H1 (cell line): ENCODE data around the gene TMSB10. TPM values are rescaled to one million over a fixed set of nuclear protein-coding genes. Genes with fewer than 3 reads are reported as not detected.

ENCODE experiments used
- CTCF ChIA-PET: fragments of 300-600 bp; sonication (Branson Sonifier 250); formaldehyde crosslinking; loops from one replicate; lab custom pipeline; 2021; ENCODE audit not compliant: partially characterized antibody; lab: Charles Lee
- POLR2A ChIA-PET: fragments of 300-600 bp; sonication (Branson Sonifier 250); formaldehyde crosslinking; loops from one replicate; lab custom pipeline; 2021; ENCODE audit warnings: inconsistent platforms; ENCODE audit not compliant: partially characterized antibody; lab: Charles Lee
- DNase-seq, 2 experiments: peaks; one replicate each; pipeline versions ENCODE4 v3.0.0 to v3.0.0-alpha.2; 2010 to 2022; ENCODE audit warnings: low spot score in 2 of 2, low read depth in 1 of 2, mixed read lengths in 1 of 2
- FAIRE-seq: peaks from 2 replicates; lab custom pipeline; 2011; peaks lifted over from hg19 to GRCh38; lab: Jason Lieb, UNC
- H2AFZ ChIP-seq: 2 replicates; pipeline ENCODE4 v1.8.1; 2012; ENCODE audit warnings: low read length, inconsistent platforms
- H2AK5ac ChIP-seq: 2 replicates; pipeline ENCODE4 v1.6.1; 2013; ENCODE audit warnings: low read depth, low read length
- H2BK120ac ChIP-seq: replicated peaks from 2 replicates; pipeline ENCODE3; 2013; ENCODE audit warnings: low read depth, low read length, inconsistent platforms
- H2BK12ac ChIP-seq: 2 replicates; pipeline ENCODE4 v1.6.1; 2013; ENCODE audit warnings: low read depth, low read length
- H2BK15ac ChIP-seq: 2 replicates; pipeline ENCODE4 v1.6.1; 2013; ENCODE audit warnings: low read length
- H2BK20ac ChIP-seq: 2 replicates; pipeline ENCODE4 v1.6.1; 2013; ENCODE audit warnings: low read length
- H2BK5ac ChIP-seq: 2 replicates; pipeline ENCODE4 v1.6.1; 2013; ENCODE audit warnings: low read depth, low read length
- H3K14ac ChIP-seq: 2 replicates; pipeline ENCODE4 v1.6.1; 2013; ENCODE audit warnings: inconsistent platforms; ENCODE audit not compliant: insufficient read length
- H3K18ac ChIP-seq: 2 replicates; pipeline ENCODE4 v1.6.1; 2013; ENCODE audit warnings: low read length; ENCODE audit errors: extremely low read depth
- H3K23ac ChIP-seq: 2 replicates; pipeline ENCODE4 v1.6.1; 2013; ENCODE audit warnings: inconsistent platforms; ENCODE audit not compliant: insufficient read length
- H3K23me2 ChIP-seq: 2 replicates; pipeline ENCODE4 v1.6.1; 2013; ENCODE audit warnings: low read depth, low read length
- H3K27ac ChIP-seq: 2 replicates; pipeline ENCODE4 v1.6.1; 2011; ENCODE audit warnings: low read depth, low read length, inconsistent platforms
- H3K27me3 ChIP-seq, 4 experiments: replicated peaks in 1 of 4; 1 replicate in 1 of 4; 2 replicates in 3 of 4; pipeline versions ENCODE4 v1.6.1 to v1.8.1; 2011 to 2013; ENCODE audit warnings: low read length in 3 of 4, mild to moderate bottlenecking in 3 of 4, inconsistent platforms in 2 of 4, mixed read lengths in 2 of 4, moderate library complexity in 1 of 4; ENCODE audit not compliant: control insufficient read depth in 3 of 4, insufficient read depth in 3 of 4; ENCODE audit errors: extremely low read depth in 1 of 4
- H3K36me3 ChIP-seq, 4 experiments: 2 replicates each; pipeline versions ENCODE4 v1.6.1 to v1.8.1; 2011 to 2013; ENCODE audit warnings: mild to moderate bottlenecking in 4 of 4, low read length in 3 of 4, moderate library complexity in 2 of 4, control low read depth in 1 of 4, inconsistent platforms in 1 of 4; ENCODE audit not compliant: insufficient read depth in 4 of 4, control insufficient read depth in 2 of 4
- H3K4ac ChIP-seq: replicated peaks from 2 replicates; pipeline ENCODE3; 2013; ENCODE audit warnings: low read length, low read depth, mixed read lengths, inconsistent platforms; ENCODE audit not compliant: insufficient read length
- H3K4me1 ChIP-seq, 4 experiments: replicated peaks in 1 of 4; 1 replicate in 1 of 4; 2 replicates in 3 of 4; pipeline versions ENCODE4 v1.6.1 to v1.8.1; 2011 to 2013; ENCODE audit warnings: low read length in 3 of 4, inconsistent platforms in 2 of 4, mixed read lengths in 1 of 4; ENCODE audit not compliant: insufficient read depth in 4 of 4, control insufficient read depth in 3 of 4
- H3K4me2 ChIP-seq, 2 experiments: 2 replicates each; pipeline versions ENCODE4 v1.6.1 to v1.8.1; 2011 to 2013; ENCODE audit warnings: low read depth in 2 of 2, low read length in 2 of 2, control low read depth in 1 of 2, inconsistent platforms in 1 of 2, mild to moderate bottlenecking in 1 of 2; ENCODE audit not compliant: insufficient read depth in 1 of 2
- H3K4me3 ChIP-seq, 4 experiments: fragments of 200-600, 300-600 bp in 1 of 4; sonication (generic), shearing (Covaris generic), sonication (Bioruptor Twin) in 1 of 4; 2 replicates each; pipeline versions ENCODE4 v1.5.1 to v1.8.1; 2011 to 2016; ENCODE audit warnings: low read length in 4 of 4, low read depth in 3 of 4, control low read depth in 2 of 4, inconsistent platforms in 2 of 4, mild to moderate bottlenecking in 2 of 4, mixed read lengths in 1 of 4, moderate library complexity in 1 of 4; ENCODE audit not compliant: insufficient read depth in 2 of 4; ENCODE audit errors: extremely low read depth in 1 of 4
- H3K56ac ChIP-seq: replicated peaks from 2 replicates; pipeline ENCODE3; 2013; ENCODE audit warnings: low read depth, mild to moderate bottlenecking, mixed read lengths, low read length, inconsistent platforms; ENCODE audit not compliant: insufficient read length
- H3K79me1 ChIP-seq: 2 replicates; pipeline ENCODE4 v1.6.1; 2013; ENCODE audit warnings: low read depth, low read length, control low read depth
- H3K79me2 ChIP-seq, 2 experiments: 2 replicates each; pipeline versions ENCODE4 v1.6.1 to v1.8.1; 2012 to 2013; ENCODE audit warnings: low read length in 2 of 2, mild to moderate bottlenecking in 2 of 2, inconsistent platforms in 1 of 2; ENCODE audit not compliant: insufficient read depth in 2 of 2, control insufficient read depth in 1 of 2
- H3K9ac ChIP-seq, 4 experiments: replicated peaks in 1 of 4; 1 replicate in 1 of 4; 2 replicates in 3 of 4; pipeline versions ENCODE4 v1.6.1 to v1.8.1; 2011 to 2013; ENCODE audit warnings: low read depth in 3 of 4, low read length in 3 of 4, control low read depth in 2 of 4, mild to moderate bottlenecking in 2 of 4, moderate library complexity in 2 of 4, inconsistent platforms in 1 of 4; ENCODE audit errors: extremely low read depth in 1 of 4
- H3K9me3 ChIP-seq, 2 experiments: 2 replicates each; pipeline versions ENCODE4 v1.6.1 to v1.8.1; 2012 to 2013; ENCODE audit warnings: mild to moderate bottlenecking in 2 of 2, moderate library complexity in 2 of 2, control low read depth in 1 of 2, inconsistent platforms in 1 of 2, low read depth in 1 of 2, low read length in 1 of 2, mixed read lengths in 1 of 2; ENCODE audit not compliant: insufficient read depth in 2 of 2
- H4K20me1 ChIP-seq, 2 experiments: replicated peaks in 1 of 2; 2 replicates each; pipeline versions ENCODE3 to v1.8.1; 2011 to 2013; ENCODE audit warnings: inconsistent platforms in 2 of 2, low read length in 2 of 2, mild to moderate bottlenecking in 1 of 2; ENCODE audit not compliant: insufficient read depth in 2 of 2, control insufficient read depth in 1 of 2
- H4K5ac ChIP-seq: 2 replicates; pipeline ENCODE4 v1.6.1; 2013; ENCODE audit warnings: low read length, low read depth, mixed read lengths, inconsistent platforms; ENCODE audit not compliant: insufficient read length
- H4K8ac ChIP-seq: 2 replicates; pipeline ENCODE4 v1.8.0; 2013; ENCODE audit warnings: mild to moderate bottlenecking, moderate library complexity, low read length, inconsistent platforms; ENCODE audit not compliant: insufficient read depth; ENCODE audit errors: extremely low read depth
- H4K91ac ChIP-seq: replicated peaks from 2 replicates; pipeline ENCODE3; 2013; ENCODE audit warnings: low read length, mixed read lengths, inconsistent platforms; ENCODE audit not compliant: insufficient read length
- CBX8 ChIP-seq: fragments of 300-800, 300-1000 bp; sonication (generic); IDR thresholded peaks from 2 replicates; pipeline ENCODE4 v1.7.1; 2016; ENCODE audit warnings: low read depth, low read length, borderline replicate concordance
- JUND ChIP-seq: IDR thresholded peaks from 2 replicates; pipeline ENCODE4 v1.6.1; 2011; ENCODE audit warnings: mild to moderate bottlenecking, improper control_type of control experiment, low read length
- SIX5 ChIP-seq: IDR thresholded peaks from 2 replicates; pipeline ENCODE4 v1.6.1; 2011; ENCODE audit warnings: mild to moderate bottlenecking, low read depth, low read length
- WGBS, 2 experiments: shearing (Covaris generic) in 1 of 2; methylation state at CpG; one replicate each; pipeline versions ENCODE4 v1.1.6 to v1.1.7; 2013 to 2015; ENCODE audit warnings: low lambda C conversion rate in 2 of 2, mixed read lengths in 2 of 2, inconsistent platforms in 1 of 2, low coverage in 1 of 2, missing lambda C conversion rate in 1 of 2; ENCODE audit not compliant: insufficient replicate concordance in 2 of 2, insufficient coverage in 1 of 2, insufficient read length in 1 of 2; ENCODE audit errors: extremely low coverage in 1 of 2, missing lambda C conversion rate in 1 of 2; 5-methylcytosine and 5-hydroxymethylcytosine counted together
- polyA plus RNA-seq, 7 experiments: library from polyadenylated mRNA; depleted of rRNA in 3 of 7; stranded (reverse) in 5 of 7; unstranded in 2 of 7; fragments of >200 nt in 5 of 7; fragments of 200-250 nt in 2 of 7; gene quantifications; 1 replicate in 5 of 7; 2 replicates in 1 of 7; 4 replicates in 1 of 7; pipeline versions ENCODE4 v1.2.1 to v1.2.3, GENCODE V29; 2011 to 2013; ENCODE audit warnings: missing spikeins in 2 of 7, mixed read lengths in 2 of 7
- total RNA-seq: library from RNA; stranded (reverse); fragmentation: NEBNext Ultra II Directional; extraction: Animal tissue kit (Norgen Biotek cat#: 25700); gene quantifications from 2 replicates; pipeline ENCODE4 v1.2.1, GENCODE V29; 2021
- TF ChIP-seq, protein P1 (sequence below): IDR thresholded peaks from 2 replicates; pipeline ENCODE4 v1.6.1; 2011; ENCODE audit warnings: low read depth, mild to moderate bottlenecking, low read length; ENCODE audit not compliant: insufficient read depth

TMSB10 gene
- total and polyA plus RNA-seq, 2 of the 8 experiments (the other 6 are each of a cell fraction or from before 2014, with no cell fraction given), result 593 to 1,075 TPM

DNA sequence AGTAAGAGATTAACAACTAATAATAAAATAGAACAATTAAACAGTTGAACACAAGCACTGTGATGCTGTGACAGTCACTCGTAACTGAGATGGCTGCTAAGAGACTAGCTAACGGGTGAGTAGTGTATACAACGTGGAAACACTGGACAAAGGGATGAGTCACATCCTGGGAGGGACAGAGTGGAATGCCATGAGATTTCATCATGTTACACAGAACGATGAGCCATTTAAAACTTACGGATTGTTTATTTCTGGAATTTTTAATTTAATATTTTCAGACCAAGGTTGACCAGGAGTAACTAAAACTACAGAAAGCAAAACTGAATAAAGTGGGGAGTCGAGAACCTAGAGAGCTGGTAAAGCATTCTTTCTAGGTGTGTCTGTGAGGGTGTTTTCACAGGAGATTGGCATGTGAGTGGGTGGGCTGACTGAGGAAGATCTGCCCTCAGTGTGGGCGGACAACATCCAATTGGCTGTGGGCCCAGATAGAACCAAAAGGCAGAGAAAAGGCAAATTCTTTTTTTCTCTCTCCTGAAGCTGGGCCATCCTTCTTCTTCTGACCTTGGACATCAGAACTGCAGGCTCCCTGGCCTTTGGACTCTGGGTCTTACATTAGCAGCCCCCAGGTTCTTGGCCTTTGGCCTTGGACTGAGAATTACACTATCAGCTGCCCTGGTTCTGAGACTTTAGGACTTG, 14.6 kb downstream of the TMSB10 start:
- no peaks in the 10 kb centered on the region for H4K20me1 ChIP-seq
- no peaks in the 10 kb centered on the region for H3K36me3 ChIP-seq
- DNase-seq (no peak), FAIRE-seq (no peak)
- H3K9me3 ChIP-seq, result no peaks in the 10 kb centered on the region
- H2BK20ac ChIP-seq, result no peak overlapping the region; the same call in 1 of the 2 replicates
- ChIA-PET POLR2A (interaction anchor here (0.7 to 1.7 kb wide), 6 partner anchors 12 to 65 kb away, joined by 3 to 9 read pairs (median 3); partner anchors contain the start of gene KCMF1), CTCF (interaction anchor here (0.6 to 1.7 kb wide), 4 partner anchors 10 to 98 kb away, joined by 3 to 5 read pairs (median 4); no protein-coding TSS in a partner anchor)
- no peak overlapping the region for H2BK15ac ChIP-seq
- H3K23me2 ChIP-seq, result no peaks in the 10 kb centered on the region
- H3K4me1 ChIP-seq, result 0 out of 7 replicates have a peak, but pooled peaks cover 0 to 2% (median 0%) of the 10 kb centered on the region in 4 experiments
- no peak overlapping the region for H3K56ac ChIP-seq
- no peak overlapping the region; a peak in 1 of 7 replicates for H3K9ac ChIP-seq
- no peak overlapping the region for H3K4ac ChIP-seq
- H3K27me3 ChIP-seq, result no peaks in the 10 kb centered on the region
- H4K8ac ChIP-seq, result no peak overlapping the region
- H3K23ac ChIP-seq, result no peak overlapping the region
- WGBS, 2 experiments, result 88% methylated on average over 7 of the region's 7 CpGs; no CpG with 5 or more reads in 1 of the 2 experiments
- H3K4me2 ChIP-seq, result no peak overlapping the region
- H3K79me1 ChIP-seq, result no peaks in the 10 kb centered on the region
- no peak overlapping the region for H2BK5ac ChIP-seq
- no peak overlapping the region for H2AK5ac ChIP-seq
- H3K4me3 ChIP-seq, result no peak overlapping the region
- H3K14ac ChIP-seq, result no peak overlapping the region
- no peaks in the 10 kb centered on the region for H3K79me2 ChIP-seq
- H3K27ac ChIP-seq, result no peak overlapping the region
- H2BK120ac ChIP-seq, result no peak overlapping the region
- H4K91ac ChIP-seq, result no peak overlapping the region
- 0 out of 2 replicates have a peak overlapping the region, but pooled peaks have one; percentile 35 for H2AFZ ChIP-seq
- no peak for TF ChIP-seq SIX5
- TF ChIP-seq, protein P1, sequence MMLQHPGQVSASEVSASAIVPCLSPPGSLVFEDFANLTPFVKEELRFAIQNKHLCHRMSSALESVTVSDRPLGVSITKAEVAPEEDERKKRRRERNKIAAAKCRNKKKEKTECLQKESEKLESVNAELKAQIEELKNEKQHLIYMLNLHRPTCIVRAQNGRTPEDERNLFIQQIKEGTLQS, result no peak
- 0 out of 2 replicates have a peak, but pooled peaks have one; percentile 13 for TF ChIP-seq JUND
- TF ChIP-seq CBX8, result no peak
- TF ChIP-seq, all 59 proteins: peak for 1
- Histone ChIP-seq H4K5ac (no peak overlapping the region), H3K18ac (no peak overlapping the region), H2BK12ac (0 out of 2 replicates have a peak overlapping the region, but pooled peaks have one; percentile 50)
